Neuronal stem cell (in vitro differentiated cells): Measurements from ENCODE around the gene SNRPA1.

Experiments
- DNase-seq: peaks from one replicate; pipeline ENCODE4 v3.0.0-alpha.2; 2013; ENCODE audit warnings: low spot score
- H2AFZ ChIP-seq: one replicate; pipeline ENCODE4 v1.6.1; 2013; ENCODE audit warnings: mild to moderate bottlenecking, low read length, inconsistent platforms
- H2AK5ac ChIP-seq: 2 replicates; pipeline ENCODE4 v1.6.1; 2013; ENCODE audit warnings: low read depth, mild to moderate bottlenecking, inconsistent platforms, low read length, moderate library complexity, mixed read lengths
- H2BK120ac ChIP-seq: 2 replicates; pipeline ENCODE4 v1.6.1; 2013; ENCODE audit warnings: low read depth, mild to moderate bottlenecking, inconsistent platforms, low read length, moderate library complexity, mixed read lengths
- H2BK12ac ChIP-seq: one replicate; pipeline ENCODE4 v1.6.1; 2013; ENCODE audit warnings: low read length, inconsistent platforms
- H2BK15ac ChIP-seq: 2 replicates; pipeline ENCODE4 v1.6.1; 2013; ENCODE audit warnings: mild to moderate bottlenecking, low read length, inconsistent platforms, mixed read lengths
- H2BK5ac ChIP-seq: one replicate; pipeline ENCODE4 v1.6.1; 2013; ENCODE audit warnings: inconsistent platforms, mild to moderate bottlenecking, low read length, moderate library complexity
- H3K14ac ChIP-seq: one replicate; pipeline ENCODE4 v1.6.1; 2013; ENCODE audit warnings: low read length, inconsistent platforms
- H3K18ac ChIP-seq: 2 replicates; pipeline ENCODE4 v1.6.1; 2013; ENCODE audit warnings: low read length, inconsistent platforms
- H3K23ac ChIP-seq: 2 replicates; pipeline ENCODE4 v1.6.1; 2013; ENCODE audit warnings: low read depth, mild to moderate bottlenecking, mixed read lengths, low read length, inconsistent platforms; ENCODE audit not compliant: poor library complexity
- H3K27ac ChIP-seq: replicated peaks from 3 replicates; pipeline ENCODE4 v1.5.1; 2013; ENCODE audit warnings: low read length, inconsistent platforms
- H3K27me3 ChIP-seq, 3 experiments: 2 replicates each; pipeline ENCODE4 v1.6.1; 2013; ENCODE audit warnings: low read length in 3 of 3, mild to moderate bottlenecking in 2 of 3, inconsistent platforms in 1 of 3, low read depth in 1 of 3, mixed read lengths in 1 of 3, moderate library complexity in 1 of 3; ENCODE audit not compliant: control insufficient read depth in 3 of 3, insufficient read depth in 3 of 3
- H3K36me3 ChIP-seq, 2 donors: replicated peaks in 1 of 2; 2 replicates each; pipeline ENCODE4 v1.6.1; 2013; ENCODE audit warnings: low read length in 2 of 2; ENCODE audit not compliant: control insufficient read depth in 2 of 2, insufficient read depth in 2 of 2
- H3K4ac ChIP-seq: 2 replicates; pipeline ENCODE4 v1.6.1; 2013; ENCODE audit warnings: inconsistent platforms, mild to moderate bottlenecking, low read length, moderate library complexity
- H3K4me1 ChIP-seq, 2 donors: 1 replicate in 1 of 2; 2 replicates in 1 of 2; pipeline ENCODE4 v1.6.1; 2013; ENCODE audit warnings: low read length in 2 of 2, low read depth in 1 of 2; ENCODE audit not compliant: control insufficient read depth in 2 of 2, insufficient read depth in 1 of 2
- H3K4me2 ChIP-seq: one replicate; pipeline ENCODE4 v1.6.1; 2013; ENCODE audit warnings: mild to moderate bottlenecking, low read length, inconsistent platforms; ENCODE audit not compliant: insufficient read depth, poor library complexity, severe bottlenecking
- H3K4me3 ChIP-seq, 2 donors: 2 replicates each; pipeline ENCODE4 v1.5.1; 2013; ENCODE audit warnings: low read length in 2 of 2, mild to moderate bottlenecking in 2 of 2, inconsistent platforms in 1 of 2, moderate library complexity in 1 of 2
- H3K79me1 ChIP-seq: one replicate; pipeline ENCODE4 v1.6.1; 2013; ENCODE audit warnings: low read depth, mild to moderate bottlenecking, inconsistent platforms, low read length, moderate library complexity
- H3K9ac ChIP-seq: one replicate; pipeline ENCODE4 v1.6.1; 2013; ENCODE audit warnings: mild to moderate bottlenecking, low read depth, low read length, inconsistent platforms; ENCODE audit not compliant: poor library complexity
- H3K9me3 ChIP-seq, 2 donors: replicated peaks in 1 of 2; 2 replicates each; pipeline versions ENCODE3 to v1.6.1; 2013; ENCODE audit warnings: low read length in 2 of 2, mild to moderate bottlenecking in 2 of 2, inconsistent platforms in 1 of 2, low read depth in 1 of 2, mixed read lengths in 1 of 2, moderate library complexity in 1 of 2; ENCODE audit not compliant: control insufficient read depth in 2 of 2, insufficient read depth in 1 of 2
- H4K8ac ChIP-seq: one replicate; pipeline ENCODE4 v1.6.1; 2013; ENCODE audit warnings: low read depth, mild to moderate bottlenecking, inconsistent platforms, low read length, moderate library complexity
- H4K91ac ChIP-seq: one replicate; pipeline ENCODE4 v1.6.1; 2013; ENCODE audit warnings: low read length, low read depth, mild to moderate bottlenecking, inconsistent platforms; ENCODE audit not compliant: poor library complexity
- WGBS, 2 donors: extraction: QIAGEN DNeasy Blood & Tissue Kit; methylation state at CpG; one replicate each; pipeline ENCODE4 v1.1.7; 2013; ENCODE audit warnings: missing lambda C conversion rate in 2 of 2, mixed read lengths in 1 of 2; ENCODE audit not compliant: insufficient read length in 2 of 2, insufficient replicate concordance in 1 of 2; ENCODE audit errors: extremely low coverage in 2 of 2; 5-methylcytosine and 5-hydroxymethylcytosine counted together

Gene SNRPA1

GRCh38 chr15:101328001-101328400, 33.0 kb upstream of the SNRPA1 start:
- no peak overlapping the region for H2BK15ac ChIP-seq
- H2BK5ac ChIP-seq: no peak overlapping the region
- no peak overlapping the region for H3K18ac ChIP-seq
- H3K23ac ChIP-seq: no peak overlapping the region
- WGBS, 2 donors: no CpG with 5 or more reads among the region's 14 CpGs
- H2BK120ac ChIP-seq: no peak overlapping the region
- no peak overlapping the region for H2AFZ ChIP-seq
- peaks cover 0 to 2% of the 10 kb centered on the region in 2 donors for H3K9me3 ChIP-seq
- H3K27me3 ChIP-seq: peaks cover 0 to 4% (median 0%) of the 10 kb centered on the region in 3 experiments
- no peak overlapping the region for H4K91ac ChIP-seq
- H3K9ac ChIP-seq: no peak overlapping the region
- no peaks in the 10 kb centered on the region for H3K79me1 ChIP-seq
- no peak overlapping the region for H2BK12ac ChIP-seq
- H3K4ac ChIP-seq: no peak overlapping the region
- H3K27ac ChIP-seq: no peak overlapping the region
- no peak overlapping the region for H2AK5ac ChIP-seq
- H3K4me3 ChIP-seq: no peak overlapping the region
- H3K14ac ChIP-seq: no peak overlapping the region
- H3K4me1 ChIP-seq: no peaks in the 10 kb centered on the region
- no peak overlapping the region for H3K4me2 ChIP-seq
- H3K36me3 ChIP-seq: no peaks in the 10 kb centered on the region
- DNase-seq: no peak
- no peak overlapping the region for H4K8ac ChIP-seq

- Histone ChIP-seq H2BK120ac (no peak overlapping the region), H3K36me3 (no peaks in the 10 kb centered on the region), H4K91ac (no peak overlapping the region), H3K9me3 (peaks cover 0 to 2% of the 10 kb centered on the region in 2 donors), H3K23ac (peak overlapping the region; percentile 58), H3K4ac (no peak overlapping the region), H3K4me3 (no peak overlapping the region), H3K9ac (no peak overlapping the region), H2BK12ac (no peak overlapping the region), H2BK5ac (no peak overlapping the region), H2AFZ (no peak overlapping the region), H3K4me1 (no peaks in the 10 kb centered on the region), H3K27me3 (peaks cover 0 to 4% (median 0%) of the 10 kb centered on the region in 3 experiments), H4K8ac (no peak overlapping the region), H3K4me2 (no peak overlapping the region), H2AK5ac (no peak overlapping the region), H3K27ac (no peak overlapping the region), H3K18ac (peak overlapping the region; percentile 27), H3K79me1 (no peaks in the 10 kb centered on the region), H3K14ac (no peak overlapping the region), H2BK15ac (no peak overlapping the region)
- WGBS, 2 donors: no CpG with 5 or more reads among the region's 17 CpGs
- no peak for DNase-seq
Measured at GRCh38 chr15:101327147-101327740, 32.2 kb upstream of the SNRPA1 start.

- Histone ChIP-seq H2BK5ac (no peak overlapping the region), H4K91ac (peak overlapping the region; percentile 59), H2BK120ac (no peak overlapping the region), H3K4ac (no peak overlapping the region), H3K36me3 (no peaks in the 10 kb centered on the region), H3K4me2 (no peak overlapping the region), H2BK15ac (no peak overlapping the region), H3K9ac (no peak overlapping the region), H3K18ac (peak overlapping the region; percentile 33), H2AK5ac (peak overlapping the region; percentile 29), H2BK12ac (no peak overlapping the region), H2AFZ (no peak overlapping the region), H3K79me1 (no peaks in the 10 kb centered on the region), H3K4me3 (no peak overlapping the region), H4K8ac (no peak overlapping the region), H3K23ac (peak overlapping the region; percentile 58), H3K27ac (no peak overlapping the region), H3K27me3 (peaks cover 0 to 4% (median 0%) of the 10 kb centered on the region in 3 experiments), H3K14ac (no peak overlapping the region), H3K4me1 (no peaks in the 10 kb centered on the region), H3K9me3 (peaks cover 0 to 2% of the 10 kb centered on the region in 2 donors)
- no peak for DNase-seq
- WGBS, 2 donors: no CpG with 5 or more reads among the region's 21 CpGs
Measured at GRCh38 chr15:101326462-101327146, 31.6 kb upstream of the SNRPA1 start.

DNA sequence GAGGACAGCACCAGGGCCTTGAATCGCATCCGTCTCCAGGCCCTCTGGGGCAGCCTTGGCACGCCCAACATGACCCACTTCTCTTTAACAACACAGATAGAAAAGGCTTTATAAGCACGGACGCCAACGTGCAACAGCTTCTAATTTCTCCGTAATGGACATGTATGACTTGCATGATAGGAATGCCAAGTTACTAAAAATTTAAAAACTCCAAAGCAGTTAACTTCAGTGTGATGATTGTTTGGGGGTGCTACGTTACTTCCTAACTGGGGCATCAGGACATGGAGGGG, 30.9 kb upstream of the SNRPA1 start:
- H3K18ac ChIP-seq: no peak overlapping the region
- H2BK120ac ChIP-seq: no peak overlapping the region
- H4K91ac ChIP-seq: no peak overlapping the region
- no peak overlapping the region for H3K4ac ChIP-seq
- WGBS, 2 donors: no CpG with 5 or more reads among the region's 8 CpGs
- peaks cover 0 to 2% of the 10 kb centered on the region in 2 donors for H3K9me3 ChIP-seq
- peaks cover 0 to 2% (median 0%) of the 10 kb centered on the region in 3 experiments for H3K27me3 ChIP-seq
- H3K27ac ChIP-seq: no peak overlapping the region
- H2BK12ac ChIP-seq: no peak overlapping the region
- H3K4me1 ChIP-seq: no peaks in the 10 kb centered on the region
- no peak overlapping the region for H3K4me3 ChIP-seq
- H3K9ac ChIP-seq: no peak overlapping the region
- no peak overlapping the region for H3K14ac ChIP-seq
- H2BK5ac ChIP-seq: no peak overlapping the region
- no peak overlapping the region for H2AK5ac ChIP-seq
- no peaks in the 10 kb centered on the region for H3K79me1 ChIP-seq
- DNase-seq: no peak
- H2AFZ ChIP-seq: no peak overlapping the region
- no peak overlapping the region for H3K23ac ChIP-seq
- no peak overlapping the region for H4K8ac ChIP-seq
- H2BK15ac ChIP-seq: no peak overlapping the region
- no peaks in the 10 kb centered on the region for H3K36me3 ChIP-seq
- H3K4me2 ChIP-seq: no peak overlapping the region
